Measurements from ENCODE around the gene RAET1L.
"Not testable (repeated sequence)": the region's sequence is repeated elsewhere in the genome, so short reads cannot be mapped to it uniquely, and the experiment has no call there.

DNA sequence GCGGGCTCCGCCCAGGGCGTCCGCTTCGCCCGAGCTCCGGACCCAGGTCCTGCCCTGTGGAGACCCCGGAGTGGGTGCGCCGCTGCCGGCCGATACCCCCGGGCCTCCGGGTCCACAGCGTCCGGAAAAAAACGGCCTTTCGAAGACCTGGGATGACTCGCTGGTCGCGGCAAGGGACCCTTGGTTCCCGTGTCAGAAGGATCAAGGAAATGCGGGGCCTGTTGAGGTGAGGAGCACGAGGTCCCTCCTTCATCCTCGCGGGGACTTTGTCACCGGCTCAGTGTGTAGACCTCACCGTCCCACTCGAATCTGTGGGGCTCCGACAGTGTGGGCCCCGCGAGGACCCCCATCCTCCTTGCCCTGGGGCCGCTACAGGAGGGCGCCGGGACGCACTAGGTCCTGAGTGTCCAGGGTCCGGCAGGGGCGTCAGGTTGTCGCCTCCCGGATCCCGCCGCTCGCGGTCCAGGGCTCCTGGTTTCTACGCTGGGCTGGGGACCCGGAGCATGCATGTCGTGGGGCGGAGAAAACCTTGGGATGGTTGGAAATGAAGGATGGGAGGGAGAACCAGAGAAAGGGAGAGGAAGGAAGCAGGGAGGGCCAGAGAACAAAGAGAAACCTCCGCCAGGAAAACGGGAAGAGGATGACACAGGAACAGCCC, 10.6 kb downstream of the RAET1L start:
- TF ChIP-seq, protein P1, sequence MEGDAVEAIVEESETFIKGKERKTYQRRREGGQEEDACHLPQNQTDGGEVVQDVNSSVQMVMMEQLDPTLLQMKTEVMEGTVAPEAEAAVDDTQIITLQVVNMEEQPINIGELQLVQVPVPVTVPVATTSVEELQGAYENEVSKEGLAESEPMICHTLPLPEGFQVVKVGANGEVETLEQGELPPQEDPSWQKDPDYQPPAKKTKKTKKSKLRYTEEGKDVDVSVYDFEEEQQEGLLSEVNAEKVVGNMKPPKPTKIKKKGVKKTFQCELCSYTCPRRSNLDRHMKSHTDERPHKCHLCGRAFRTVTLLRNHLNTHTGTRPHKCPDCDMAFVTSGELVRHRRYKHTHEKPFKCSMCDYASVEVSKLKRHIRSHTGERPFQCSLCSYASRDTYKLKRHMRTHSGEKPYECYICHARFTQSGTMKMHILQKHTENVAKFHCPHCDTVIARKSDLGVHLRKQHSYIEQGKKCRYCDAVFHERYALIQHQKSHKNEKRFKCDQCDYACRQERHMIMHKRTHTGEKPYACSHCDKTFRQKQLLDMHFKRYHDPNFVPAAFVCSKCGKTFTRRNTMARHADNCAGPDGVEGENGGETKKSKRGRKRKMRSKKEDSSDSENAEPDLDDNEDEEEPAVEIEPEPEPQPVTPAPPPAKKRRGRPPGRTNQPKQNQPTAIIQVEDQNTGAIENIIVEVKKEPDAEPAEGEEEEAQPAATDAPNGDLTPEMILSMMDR (IDR thresholded peaks at IDR 0.05; ENCODE audit: borderline replicate concordance, extremely low read depth, low read length, poor library complexity, severe bottlenecking), result not testable (repeated sequence)
- not testable (repeated sequence) for TF ChIP-seq EZH2 (IDR thresholded peaks at IDR 0.05; ENCODE audit: borderline replicate concordance, low read depth, low read length, severe bottlenecking)
